ENCODE data around the gene PLXNB1. TPM values are rescaled to one million over a fixed set of nuclear protein-coding genes. Genes with fewer than 3 reads are reported as not detected.

Gene PLXNB1
- total and polyA plus RNA-seq, 2 experiments from 2014 or later: 49.0 to 144 TPM

DNA sequence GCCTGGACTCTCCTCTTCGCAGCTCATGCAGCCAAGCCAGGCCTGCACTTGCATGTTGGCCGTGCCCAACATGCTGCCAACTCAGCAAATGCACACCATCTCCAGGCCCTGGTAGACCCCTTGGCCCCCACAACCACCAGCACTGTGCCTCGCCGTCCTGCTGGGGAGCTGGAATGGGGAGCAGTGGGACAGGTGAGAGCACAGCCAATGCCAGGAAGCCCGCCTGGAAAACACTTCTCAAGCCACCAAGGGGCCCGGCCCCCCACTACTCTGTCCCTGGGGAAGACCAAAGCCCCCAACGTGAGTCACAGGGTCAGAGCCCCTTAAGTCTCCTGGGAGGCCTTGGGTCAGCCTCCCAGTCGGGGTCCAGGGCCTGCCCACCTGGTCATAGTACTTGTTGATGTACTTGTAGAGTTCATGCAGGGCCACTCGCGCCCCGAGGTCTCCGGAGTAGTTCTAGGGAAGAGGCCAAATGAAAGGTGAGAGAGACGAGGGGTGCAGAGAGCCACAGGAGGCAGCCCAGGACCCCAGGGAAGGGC is 24.5 kb downstream of the PLXNB1 start:
- Mint-ChIP-seq H3K4me3 (no peak overlapping the region), H3K36me3 (ENCODE audit: low read depth) (peaks cover 90% of the 10 kb centered on the region), H3K27me3 (ENCODE audit: insufficient read depth, low read depth, poor library complexity) (peaks cover 8% of the 10 kb centered on the region), H3K27ac (no peak overlapping the region), H3K4me1 (no peaks in the 10 kb centered on the region), H3K9me3 (no peaks in the 10 kb centered on the region)
- H3K4me3 ChIP-seq: no peak overlapping the region
- H3K36me3 ChIP-seq (ENCODE audit: insufficient read depth): peaks cover 13% of the 10 kb centered on the region
- no peaks in the 10 kb centered on the region; the same call in 1 of the 2 replicates for H3F3A ChIP-seq (replicated peaks; ENCODE audit: low read depth)
- no peak overlapping the region for H3K27ac ChIP-seq (ENCODE audit: low read depth)
- TF ChIP-seq, protein P1, sequence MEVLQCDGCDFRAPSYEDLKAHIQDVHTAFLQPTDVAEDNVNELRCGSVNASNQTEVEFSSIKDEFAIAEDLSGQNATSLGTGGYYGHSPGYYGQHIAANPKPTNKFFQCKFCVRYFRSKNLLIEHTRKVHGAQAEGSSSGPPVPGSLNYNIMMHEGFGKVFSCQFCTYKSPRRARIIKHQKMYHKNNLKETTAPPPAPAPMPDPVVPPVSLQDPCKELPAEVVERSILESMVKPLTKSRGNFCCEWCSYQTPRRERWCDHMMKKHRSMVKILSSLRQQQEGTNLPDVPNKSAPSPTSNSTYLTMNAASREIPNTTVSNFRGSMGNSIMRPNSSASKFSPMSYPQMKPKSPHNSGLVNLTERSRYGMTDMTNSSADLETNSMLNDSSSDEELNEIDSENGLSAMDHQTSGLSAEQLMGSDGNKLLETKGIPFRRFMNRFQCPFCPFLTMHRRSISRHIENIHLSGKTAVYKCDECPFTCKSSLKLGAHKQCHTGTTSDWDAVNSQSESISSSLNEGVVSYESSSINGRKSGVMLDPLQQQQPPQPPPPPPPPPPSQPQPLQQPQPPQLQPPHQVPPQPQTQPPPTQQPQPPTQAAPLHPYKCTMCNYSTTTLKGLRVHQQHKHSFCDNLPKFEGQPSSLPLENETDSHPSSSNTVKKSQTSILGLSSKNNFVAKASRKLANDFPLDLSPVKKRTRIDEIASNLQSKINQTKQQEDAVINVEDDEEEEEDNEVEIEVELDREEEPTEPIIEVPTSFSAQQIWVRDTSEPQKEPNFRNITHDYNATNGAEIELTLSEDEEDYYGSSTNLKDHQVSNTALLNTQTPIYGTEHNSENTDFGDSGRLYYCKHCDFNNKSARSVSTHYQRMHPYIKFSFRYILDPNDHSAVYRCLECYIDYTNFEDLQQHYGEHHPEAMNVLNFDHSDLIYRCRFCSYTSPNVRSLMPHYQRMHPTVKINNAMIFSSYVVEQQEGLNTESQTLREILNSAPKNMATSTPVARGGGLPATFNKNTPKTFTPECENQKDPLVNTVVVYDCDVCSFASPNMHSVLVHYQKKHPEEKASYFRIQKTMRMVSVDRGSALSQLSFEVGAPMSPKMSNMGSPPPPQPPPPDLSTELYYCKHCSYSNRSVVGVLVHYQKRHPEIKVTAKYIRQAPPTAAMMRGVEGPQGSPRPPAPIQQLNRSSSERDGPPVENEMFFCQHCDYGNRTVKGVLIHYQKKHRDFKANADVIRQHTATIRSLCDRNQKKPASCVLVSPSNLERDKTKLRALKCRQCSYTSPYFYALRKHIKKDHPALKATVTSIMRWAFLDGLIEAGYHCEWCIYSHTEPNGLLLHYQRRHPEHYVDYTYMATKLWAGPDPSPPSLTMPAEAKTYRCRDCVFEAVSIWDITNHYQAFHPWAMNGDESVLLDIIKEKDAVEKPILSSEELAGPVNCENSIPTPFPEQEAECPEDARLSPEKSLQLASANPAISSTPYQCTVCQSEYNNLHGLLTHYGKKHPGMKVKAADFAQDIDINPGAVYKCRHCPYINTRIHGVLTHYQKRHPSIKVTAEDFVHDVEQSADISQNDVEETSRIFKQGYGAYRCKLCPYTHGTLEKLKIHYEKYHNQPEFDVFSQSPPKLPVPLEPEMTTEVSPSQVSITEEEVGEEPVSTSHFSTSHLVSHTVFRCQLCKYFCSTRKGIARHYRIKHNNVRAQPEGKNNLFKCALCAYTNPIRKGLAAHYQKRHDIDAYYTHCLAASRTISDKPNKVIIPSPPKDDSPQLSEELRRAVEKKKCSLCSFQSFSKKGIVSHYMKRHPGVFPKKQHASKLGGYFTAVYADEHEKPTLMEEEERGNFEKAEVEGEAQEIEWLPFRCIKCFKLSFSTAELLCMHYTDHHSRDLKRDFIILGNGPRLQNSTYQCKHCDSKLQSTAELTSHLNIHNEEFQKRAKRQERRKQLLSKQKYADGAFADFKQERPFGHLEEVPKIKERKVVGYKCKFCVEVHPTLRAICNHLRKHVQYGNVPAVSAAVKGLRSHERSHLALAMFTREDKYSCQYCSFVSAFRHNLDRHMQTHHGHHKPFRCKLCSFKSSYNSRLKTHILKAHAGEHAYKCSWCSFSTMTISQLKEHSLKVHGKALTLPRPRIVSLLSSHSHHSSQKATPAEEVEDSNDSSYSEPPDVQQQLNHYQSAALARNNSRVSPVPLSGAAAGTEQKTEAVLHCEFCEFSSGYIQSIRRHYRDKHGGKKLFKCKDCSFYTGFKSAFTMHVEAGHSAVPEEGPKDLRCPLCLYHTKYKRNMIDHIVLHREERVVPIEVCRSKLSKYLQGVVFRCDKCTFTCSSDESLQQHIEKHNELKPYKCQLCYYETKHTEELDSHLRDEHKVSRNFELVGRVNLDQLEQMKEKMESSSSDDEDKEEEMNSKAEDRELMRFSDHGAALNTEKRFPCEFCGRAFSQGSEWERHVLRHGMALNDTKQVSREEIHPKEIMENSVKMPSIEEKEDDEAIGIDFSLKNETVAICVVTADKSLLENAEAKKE (CRISPR knock-in tag; IDR thresholded peaks at IDR 0.05): no peak
- TF ChIP-seq JUNB (IDR thresholded peaks at IDR 0.05; ENCODE audit: unreplicated experiment) (no peak), STAT1 (IDR thresholded peaks at IDR 0.05; ENCODE audit: unreplicated experiment) (no peak), EZH2 (IDR thresholded peaks at IDR 0.05; ENCODE audit: low read depth, unreplicated experiment) (no peak), NANOG (IDR thresholded peaks at IDR 0.05; ENCODE audit: borderline replicate concordance) (no peak)
- TF ChIP-seq, protein P2, sequence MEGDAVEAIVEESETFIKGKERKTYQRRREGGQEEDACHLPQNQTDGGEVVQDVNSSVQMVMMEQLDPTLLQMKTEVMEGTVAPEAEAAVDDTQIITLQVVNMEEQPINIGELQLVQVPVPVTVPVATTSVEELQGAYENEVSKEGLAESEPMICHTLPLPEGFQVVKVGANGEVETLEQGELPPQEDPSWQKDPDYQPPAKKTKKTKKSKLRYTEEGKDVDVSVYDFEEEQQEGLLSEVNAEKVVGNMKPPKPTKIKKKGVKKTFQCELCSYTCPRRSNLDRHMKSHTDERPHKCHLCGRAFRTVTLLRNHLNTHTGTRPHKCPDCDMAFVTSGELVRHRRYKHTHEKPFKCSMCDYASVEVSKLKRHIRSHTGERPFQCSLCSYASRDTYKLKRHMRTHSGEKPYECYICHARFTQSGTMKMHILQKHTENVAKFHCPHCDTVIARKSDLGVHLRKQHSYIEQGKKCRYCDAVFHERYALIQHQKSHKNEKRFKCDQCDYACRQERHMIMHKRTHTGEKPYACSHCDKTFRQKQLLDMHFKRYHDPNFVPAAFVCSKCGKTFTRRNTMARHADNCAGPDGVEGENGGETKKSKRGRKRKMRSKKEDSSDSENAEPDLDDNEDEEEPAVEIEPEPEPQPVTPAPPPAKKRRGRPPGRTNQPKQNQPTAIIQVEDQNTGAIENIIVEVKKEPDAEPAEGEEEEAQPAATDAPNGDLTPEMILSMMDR (conservative IDR thresholded peaks at IDR 0.05; ENCODE audit: low read depth in 2 of 2): no peak
- TF ChIP-seq, protein P3, sequence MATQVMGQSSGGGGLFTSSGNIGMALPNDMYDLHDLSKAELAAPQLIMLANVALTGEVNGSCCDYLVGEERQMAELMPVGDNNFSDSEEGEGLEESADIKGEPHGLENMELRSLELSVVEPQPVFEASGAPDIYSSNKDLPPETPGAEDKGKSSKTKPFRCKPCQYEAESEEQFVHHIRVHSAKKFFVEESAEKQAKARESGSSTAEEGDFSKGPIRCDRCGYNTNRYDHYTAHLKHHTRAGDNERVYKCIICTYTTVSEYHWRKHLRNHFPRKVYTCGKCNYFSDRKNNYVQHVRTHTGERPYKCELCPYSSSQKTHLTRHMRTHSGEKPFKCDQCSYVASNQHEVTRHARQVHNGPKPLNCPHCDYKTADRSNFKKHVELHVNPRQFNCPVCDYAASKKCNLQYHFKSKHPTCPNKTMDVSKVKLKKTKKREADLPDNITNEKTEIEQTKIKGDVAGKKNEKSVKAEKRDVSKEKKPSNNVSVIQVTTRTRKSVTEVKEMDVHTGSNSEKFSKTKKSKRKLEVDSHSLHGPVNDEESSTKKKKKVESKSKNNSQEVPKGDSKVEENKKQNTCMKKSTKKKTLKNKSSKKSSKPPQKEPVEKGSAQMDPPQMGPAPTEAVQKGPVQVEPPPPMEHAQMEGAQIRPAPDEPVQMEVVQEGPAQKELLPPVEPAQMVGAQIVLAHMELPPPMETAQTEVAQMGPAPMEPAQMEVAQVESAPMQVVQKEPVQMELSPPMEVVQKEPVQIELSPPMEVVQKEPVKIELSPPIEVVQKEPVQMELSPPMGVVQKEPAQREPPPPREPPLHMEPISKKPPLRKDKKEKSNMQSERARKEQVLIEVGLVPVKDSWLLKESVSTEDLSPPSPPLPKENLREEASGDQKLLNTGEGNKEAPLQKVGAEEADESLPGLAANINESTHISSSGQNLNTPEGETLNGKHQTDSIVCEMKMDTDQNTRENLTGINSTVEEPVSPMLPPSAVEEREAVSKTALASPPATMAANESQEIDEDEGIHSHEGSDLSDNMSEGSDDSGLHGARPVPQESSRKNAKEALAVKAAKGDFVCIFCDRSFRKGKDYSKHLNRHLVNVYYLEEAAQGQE (IDR thresholded peaks at IDR 0.05; ENCODE audit: unreplicated experiment): no peak
- H3K4me2 ChIP-seq: no peak overlapping the region
- no peaks in the 10 kb centered on the region for H3K9me2 ChIP-seq (ENCODE audit: insufficient read depth)
- H3K27me3 ChIP-seq (ENCODE audit: insufficient read depth): no peaks in the 10 kb centered on the region
- no peaks in the 10 kb centered on the region for H3K4me1 ChIP-seq (ENCODE audit: insufficient read depth)
- DNase-seq (ENCODE audit: low spot score): no peak
- H4K20me1 ChIP-seq (replicated peaks; ENCODE audit: insufficient read depth): no peaks in the 10 kb centered on the region; the same call in 1 of the 2 replicates
- H3K79me2 ChIP-seq (replicated peaks; ENCODE audit: insufficient read depth): no peaks in the 10 kb centered on the region
- no peak overlapping the region for H2AFZ ChIP-seq
- no peak for ATAC-seq

All from GM23338 (cell line).